M059J (cell line): ENCODE results near the gene GLIS1. TPM values are rescaled to one million over a fixed set of nuclear protein-coding genes. Genes with fewer than 3 reads are reported as not detected.

Experiments used
- DNase-seq: peaks from one replicate; pipeline ENCODE4 v3.0.0-alpha.2; 2012; ENCODE audit warnings: low read depth
- total RNA-seq: library from RNA; depleted of rRNA; stranded (reverse); fragments of >200 nt; shearing (Covaris generic); gene quantifications from 2 replicates; pipeline ENCODE4 v1.2.3, GENCODE V29; 2014

GLIS1 gene
- total RNA-seq, 1 experiment from 2014 or later: 3.0 TPM

- DNase-seq: no peak
These were observed 229.2 kb downstream of the GLIS1 start for GRCh38 chr1:53509775-53510174.

- peak; percentile 37 for DNase-seq
These were observed 229.8 kb downstream of the GLIS1 start for GRCh38 chr1:53508991-53509666.

- no peak for DNase-seq
These were observed 230.6 kb downstream of the GLIS1 start for GRCh38 chr1:53508056-53508990.

- DNase-seq: no peak
These were observed 231.7 kb downstream of the GLIS1 start for GRCh38 chr1:53507116-53507820.

GRCh38 chr1:53506355-53507050 lies 232.5 kb downstream of the GLIS1 start:
- no peak for DNase-seq

- DNase-seq: no peak
These were observed 233.1 kb downstream of the GLIS1 start for GRCh38 chr1:53505891-53506290.

GRCh38 chr1:53505401-53505800 lies 233.6 kb downstream of the GLIS1 start:
- no peak for DNase-seq

GRCh38 chr1:53504901-53505300 lies 234.1 kb downstream of the GLIS1 start:
- DNase-seq: no peak

GRCh38 chr1:53503433-53504217 lies 235.3 kb downstream of the GLIS1 start:
- peak; percentile 15 for DNase-seq

GRCh38 chr1:53502641-53503432 lies 236.1 kb downstream of the GLIS1 start:
- DNase-seq: peak; percentile 23

- no peak for DNase-seq
These were observed 237.6 kb downstream of the GLIS1 start for GRCh38 chr1:53501065-53502005.

GRCh38 chr1:53500204-53501064 lies 238.5 kb downstream of the GLIS1 start:
- DNase-seq: no peak

GRCh38 chr1:53499257-53500203 lies 239.4 kb downstream of the GLIS1 start:
- DNase-seq: no peak

- peak; percentile 75 for DNase-seq
These were observed 240.3 kb downstream of the GLIS1 start for GRCh38 chr1:53498555-53499131.

GRCh38 chr1:53495633-53496345 lies 243.2 kb downstream of the GLIS1 start:
- peak; percentile 17 for DNase-seq

GRCh38 chr1:53490351-53490750 lies 248.6 kb downstream of the GLIS1 start:
- no peak for DNase-seq
